Measurements from ENCODE around the gene SPEM1.

DNA sequence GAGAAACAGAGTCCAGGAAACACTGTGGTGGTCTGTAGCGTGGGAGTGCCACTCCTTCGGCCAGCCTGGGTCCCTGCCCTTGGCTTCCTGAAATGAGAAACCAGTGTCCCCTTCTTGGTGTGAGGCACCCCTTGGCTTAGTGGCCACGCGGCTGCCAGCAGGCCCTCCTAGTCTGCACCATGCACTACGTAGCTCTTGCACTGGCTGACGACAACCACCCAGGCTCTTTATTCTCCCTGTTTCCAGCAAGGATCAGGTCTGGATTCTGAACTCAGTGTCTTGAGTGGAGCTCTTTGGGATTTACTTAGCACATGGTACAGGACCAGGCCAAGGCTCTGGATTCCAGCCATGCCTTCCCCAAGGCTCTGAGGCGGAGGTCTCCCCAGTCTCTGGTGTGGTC lies 7.4 kb downstream of the SPEM1 start:
- TF ChIP-seq, protein P1, sequence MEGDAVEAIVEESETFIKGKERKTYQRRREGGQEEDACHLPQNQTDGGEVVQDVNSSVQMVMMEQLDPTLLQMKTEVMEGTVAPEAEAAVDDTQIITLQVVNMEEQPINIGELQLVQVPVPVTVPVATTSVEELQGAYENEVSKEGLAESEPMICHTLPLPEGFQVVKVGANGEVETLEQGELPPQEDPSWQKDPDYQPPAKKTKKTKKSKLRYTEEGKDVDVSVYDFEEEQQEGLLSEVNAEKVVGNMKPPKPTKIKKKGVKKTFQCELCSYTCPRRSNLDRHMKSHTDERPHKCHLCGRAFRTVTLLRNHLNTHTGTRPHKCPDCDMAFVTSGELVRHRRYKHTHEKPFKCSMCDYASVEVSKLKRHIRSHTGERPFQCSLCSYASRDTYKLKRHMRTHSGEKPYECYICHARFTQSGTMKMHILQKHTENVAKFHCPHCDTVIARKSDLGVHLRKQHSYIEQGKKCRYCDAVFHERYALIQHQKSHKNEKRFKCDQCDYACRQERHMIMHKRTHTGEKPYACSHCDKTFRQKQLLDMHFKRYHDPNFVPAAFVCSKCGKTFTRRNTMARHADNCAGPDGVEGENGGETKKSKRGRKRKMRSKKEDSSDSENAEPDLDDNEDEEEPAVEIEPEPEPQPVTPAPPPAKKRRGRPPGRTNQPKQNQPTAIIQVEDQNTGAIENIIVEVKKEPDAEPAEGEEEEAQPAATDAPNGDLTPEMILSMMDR (IDR thresholded peaks at IDR 0.05), result no peak
- TF ChIP-seq POLR2AphosphoS5 (IDR thresholded peaks at IDR 0.05) (no peak), POLR2A (IDR thresholded peaks at IDR 0.05) (no peak)

Measured in stomach (tissue), 4 donors.